Measurements from ENCODE around the gene RCC2.

The RCC2 gene

DNA sequence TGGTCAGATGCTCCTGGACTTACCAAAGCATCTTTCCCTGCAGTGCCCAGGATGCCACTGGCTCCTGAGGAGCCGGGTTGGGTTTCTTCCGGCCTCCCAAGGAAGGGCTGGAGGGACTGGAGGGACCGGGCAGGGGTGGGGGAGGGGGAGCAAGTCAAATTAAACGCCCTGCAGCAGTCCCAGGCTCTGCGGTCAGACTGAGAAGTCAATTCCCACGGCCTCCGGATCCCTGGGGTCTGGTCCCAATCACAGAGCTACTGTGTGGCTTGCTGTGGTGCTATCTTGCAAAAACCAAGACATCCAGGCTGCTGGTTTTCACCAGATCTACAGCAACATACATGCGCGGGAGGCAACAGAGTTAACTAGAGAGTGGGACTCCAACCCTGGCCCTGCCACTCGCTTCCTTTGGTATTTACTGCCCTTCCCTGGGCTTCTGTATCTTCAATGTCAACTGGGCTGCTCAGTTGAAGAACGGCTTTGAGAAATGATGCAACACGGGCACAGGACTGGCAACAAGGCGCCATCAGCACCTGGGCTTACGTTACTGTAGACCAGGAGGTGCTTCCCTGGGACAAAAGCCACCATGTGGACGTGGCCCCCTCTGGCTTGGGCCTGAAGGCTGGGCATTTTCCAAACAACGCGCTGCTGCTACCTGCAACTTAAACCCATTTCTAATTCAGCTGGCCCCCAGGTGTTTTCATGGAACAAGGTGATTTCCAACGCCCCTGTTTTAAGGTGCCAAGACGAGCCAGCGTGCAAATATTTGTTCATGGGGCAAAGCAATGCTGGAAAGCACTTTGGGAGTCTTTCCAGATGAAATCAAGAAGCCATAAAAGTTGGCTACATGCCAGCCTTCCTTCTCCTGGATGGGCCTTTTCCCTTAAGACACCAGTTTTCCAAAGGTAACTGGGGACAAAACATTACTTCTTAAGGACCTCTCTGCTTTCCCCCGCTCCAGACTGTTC lies 11.5 kb downstream of the RCC2 start:
- Histone ChIP-seq H3K36me3 (peaks cover 95% of the 10 kb centered on the region), H3K27me3 (ENCODE audit: insufficient read depth, low read depth, severe bottlenecking) (no peaks in the 10 kb centered on the region), H3K4me3 (ENCODE audit: low read depth, low read length) (no peak overlapping the region), H3K9me3 (ENCODE audit: severe bottlenecking) (no peaks in the 10 kb centered on the region), H3K27ac (no peak overlapping the region)
- TF ChIP-seq, protein P1, sequence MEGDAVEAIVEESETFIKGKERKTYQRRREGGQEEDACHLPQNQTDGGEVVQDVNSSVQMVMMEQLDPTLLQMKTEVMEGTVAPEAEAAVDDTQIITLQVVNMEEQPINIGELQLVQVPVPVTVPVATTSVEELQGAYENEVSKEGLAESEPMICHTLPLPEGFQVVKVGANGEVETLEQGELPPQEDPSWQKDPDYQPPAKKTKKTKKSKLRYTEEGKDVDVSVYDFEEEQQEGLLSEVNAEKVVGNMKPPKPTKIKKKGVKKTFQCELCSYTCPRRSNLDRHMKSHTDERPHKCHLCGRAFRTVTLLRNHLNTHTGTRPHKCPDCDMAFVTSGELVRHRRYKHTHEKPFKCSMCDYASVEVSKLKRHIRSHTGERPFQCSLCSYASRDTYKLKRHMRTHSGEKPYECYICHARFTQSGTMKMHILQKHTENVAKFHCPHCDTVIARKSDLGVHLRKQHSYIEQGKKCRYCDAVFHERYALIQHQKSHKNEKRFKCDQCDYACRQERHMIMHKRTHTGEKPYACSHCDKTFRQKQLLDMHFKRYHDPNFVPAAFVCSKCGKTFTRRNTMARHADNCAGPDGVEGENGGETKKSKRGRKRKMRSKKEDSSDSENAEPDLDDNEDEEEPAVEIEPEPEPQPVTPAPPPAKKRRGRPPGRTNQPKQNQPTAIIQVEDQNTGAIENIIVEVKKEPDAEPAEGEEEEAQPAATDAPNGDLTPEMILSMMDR (IDR thresholded peaks at IDR 0.05; ENCODE audit: low read depth, low read length), result no peak
- no peak for DNase-seq

DNA sequence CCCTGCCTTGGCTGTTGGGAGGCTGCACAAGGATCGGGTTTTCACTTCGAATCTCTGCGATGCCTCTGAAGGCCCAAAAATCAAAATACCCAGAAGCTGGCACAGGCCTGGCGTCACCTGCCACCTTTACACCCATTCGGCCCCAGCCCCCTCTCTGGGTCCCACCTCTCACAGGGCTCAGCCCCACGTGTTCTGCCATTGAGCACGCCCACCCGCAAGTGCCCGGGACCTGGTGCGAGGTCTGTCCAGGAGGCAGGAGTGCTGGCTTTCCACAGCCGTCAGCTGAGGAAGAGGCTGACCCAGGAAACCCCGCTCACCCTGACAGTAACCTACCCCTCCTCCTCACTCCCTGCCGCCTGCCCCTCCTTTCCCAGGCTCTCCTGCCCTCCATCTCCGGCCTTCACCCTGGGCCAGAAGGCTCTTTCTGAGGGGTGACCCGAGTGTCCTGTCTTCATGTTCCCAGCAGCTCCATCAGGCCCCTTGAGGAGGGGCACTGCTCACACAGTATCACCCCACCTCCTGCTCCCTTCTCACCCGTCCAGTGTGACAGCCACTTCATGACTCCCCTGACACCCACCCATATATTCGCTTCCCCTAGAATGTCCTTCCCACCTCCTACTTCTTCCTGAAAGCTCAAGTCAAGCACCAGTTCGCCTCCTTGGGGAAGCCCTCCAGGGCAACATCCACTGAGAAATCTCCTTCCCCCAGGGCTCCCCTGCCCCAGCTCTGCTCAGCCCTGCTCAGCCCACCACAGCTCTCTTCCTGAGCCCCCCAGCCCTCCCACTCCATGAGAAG lies 13.5 kb downstream of the RCC2 start:
- TF ChIP-seq, protein P1 (IDR thresholded peaks at IDR 0.05; ENCODE audit: low read depth, low read length), result no peak
- H3K4me3 ChIP-seq (ENCODE audit: low read depth, low read length), result no peak overlapping the region
- H3K27me3 ChIP-seq (ENCODE audit: insufficient read depth, low read depth, severe bottlenecking), result no peaks in the 10 kb centered on the region
- no peaks in the 10 kb centered on the region for H3K9me3 ChIP-seq (ENCODE audit: severe bottlenecking)
- DNase-seq, result no peak
- no peak overlapping the region for H3K27ac ChIP-seq
- H3K36me3 ChIP-seq, result peaks cover 100% of the 10 kb centered on the region

DNA sequence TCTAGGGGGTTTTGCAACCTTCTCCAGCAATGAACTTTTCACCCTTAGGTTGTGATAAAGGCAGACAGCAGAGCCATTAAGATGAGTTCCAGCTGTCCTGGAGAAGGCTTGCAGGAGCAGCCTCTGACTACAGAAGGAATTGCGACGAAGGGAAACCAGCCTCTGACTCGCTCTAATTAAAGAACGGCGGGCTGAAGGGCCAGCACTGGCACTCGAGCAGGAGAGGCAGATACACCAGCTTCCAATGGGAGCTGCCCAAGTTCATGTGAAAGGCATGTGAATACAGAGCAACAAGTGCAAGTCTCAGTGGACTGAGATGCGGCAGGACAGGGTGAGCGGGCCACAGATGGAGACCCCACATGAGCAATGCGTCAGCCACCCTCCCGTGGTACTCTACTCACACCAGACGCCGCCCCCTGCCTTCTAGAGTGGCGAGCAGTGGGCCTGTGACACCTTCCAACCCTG lies 15.7 kb downstream of the RCC2 start:
- TF ChIP-seq, protein P1 (IDR thresholded peaks at IDR 0.05; ENCODE audit: low read depth, low read length), result no peak
- H3K9me3 ChIP-seq (ENCODE audit: severe bottlenecking), result no peaks in the 10 kb centered on the region
- no peak for DNase-seq
- H3K27ac ChIP-seq, result no peak overlapping the region
- no peak overlapping the region for H3K4me3 ChIP-seq (ENCODE audit: low read depth, low read length)
- no peaks in the 10 kb centered on the region for H3K27me3 ChIP-seq (ENCODE audit: insufficient read depth, low read depth, severe bottlenecking)
- peaks cover 100% of the 10 kb centered on the region for H3K36me3 ChIP-seq

DNA sequence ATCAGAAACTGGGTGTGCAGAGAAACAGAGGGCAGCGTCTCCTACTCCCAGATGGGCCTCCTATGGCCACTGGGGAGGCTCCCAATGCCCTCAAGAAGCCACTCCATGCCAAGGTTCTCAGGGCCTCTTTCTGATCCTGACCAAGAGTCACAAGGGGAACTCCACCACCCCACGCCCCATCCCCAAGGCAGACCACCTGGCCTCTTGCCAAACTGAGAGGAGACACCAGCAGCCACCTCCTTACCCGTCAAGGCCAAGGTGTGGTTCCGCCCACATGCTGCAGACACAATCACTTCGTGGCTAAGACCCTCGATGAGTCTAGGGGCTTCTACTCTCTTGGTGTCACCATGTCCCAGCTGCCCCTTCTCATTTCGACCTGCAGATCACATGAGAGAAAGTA lies 17.0 kb downstream of the RCC2 start:
- peaks cover 100% of the 10 kb centered on the region for H3K36me3 ChIP-seq
- H3K4me3 ChIP-seq (ENCODE audit: low read depth, low read length), result no peak overlapping the region
- H3K27ac ChIP-seq, result no peak overlapping the region
- no peak for DNase-seq
- no peaks in the 10 kb centered on the region for H3K9me3 ChIP-seq (ENCODE audit: severe bottlenecking)
- H3K27me3 ChIP-seq (ENCODE audit: insufficient read depth, low read depth, severe bottlenecking), result no peaks in the 10 kb centered on the region
- TF ChIP-seq, protein P1 (IDR thresholded peaks at IDR 0.05; ENCODE audit: low read depth, low read length), result no peak

DNA sequence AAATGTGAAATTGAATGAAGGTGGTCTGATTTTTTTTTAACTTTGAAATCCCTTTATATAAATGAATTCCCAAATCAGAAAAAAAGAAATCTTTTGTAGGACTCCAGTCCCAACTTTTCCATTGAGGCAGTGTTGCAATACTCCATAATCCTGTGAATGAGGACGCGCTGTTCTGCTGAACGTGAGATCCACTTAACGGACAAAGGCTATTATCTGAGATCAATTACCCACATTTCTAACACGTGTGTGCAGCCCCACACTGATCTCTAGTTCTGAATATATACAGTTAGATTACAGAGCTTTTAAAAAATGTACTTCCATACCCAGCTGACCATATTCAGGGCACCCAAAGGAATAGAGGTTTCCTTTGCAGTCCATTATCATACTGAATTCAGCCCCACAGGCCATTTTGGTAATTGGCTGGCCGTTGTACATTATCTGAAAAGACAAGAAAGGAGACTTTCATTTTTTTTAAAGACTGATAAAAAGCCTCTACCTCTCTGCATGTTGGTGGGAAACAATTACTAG lies 19.0 kb downstream of the RCC2 start:
- TF ChIP-seq, protein P1 (IDR thresholded peaks at IDR 0.05; ENCODE audit: low read depth, low read length), result no peak
- H3K4me3 ChIP-seq (ENCODE audit: low read depth, low read length), result no peak overlapping the region
- H3K9me3 ChIP-seq (ENCODE audit: severe bottlenecking), result no peaks in the 10 kb centered on the region
- H3K27me3 ChIP-seq (ENCODE audit: insufficient read depth, low read depth, severe bottlenecking), result no peaks in the 10 kb centered on the region
- H3K27ac ChIP-seq, result peak overlapping the region; percentile 61
- H3K36me3 ChIP-seq, result peaks cover 98% of the 10 kb centered on the region
- no peak for DNase-seq

Measured in WERI-Rb-1 (cell line).